Activated CD4-positive, alpha-beta memory T cell treated with anti-CD3 and anti-CD28 coated beads for 36 hours (primary cell): ENCODE measurements around the gene DNAJC6. TPM values are rescaled to one million over a fixed set of nuclear protein-coding genes. Genes with fewer than 3 reads are reported as not detected.

Experiments used
- CTCF ChIA-PET: fragments of 350-600 bp; sonication (Branson Sonifier 250); formaldehyde crosslinking; loops from one replicate; lab custom pipeline; 2021; ENCODE audit warnings: antibody characterized with exemption, inconsistent platforms; lab: Charles Lee
- POLR2A ChIA-PET: fragments of 350-600 bp; sonication (Branson Sonifier 250); formaldehyde crosslinking; loops from one replicate; lab custom pipeline; 2021; ENCODE audit warnings: antibody characterized with exemption; lab: Charles Lee
- DNase-seq: peaks from one replicate; pipeline ENCODE4 v3.0.0-alpha.2; 2020
- H3K27ac Mint-ChIP-seq: one replicate; pipeline ENCODE4 v1.8.0; 2021; ENCODE audit warnings: mixed read lengths
- H3K27me3 Mint-ChIP-seq: one replicate; pipeline ENCODE4 v1.8.0; 2021; ENCODE audit warnings: mixed read lengths
- H3K36me3 Mint-ChIP-seq: one replicate; pipeline ENCODE4 v1.8.0; 2021; ENCODE audit warnings: mixed read lengths
- H3K4me1 Mint-ChIP-seq: one replicate; pipeline ENCODE4 v1.8.0; 2021; ENCODE audit warnings: low read depth, mixed read lengths
- H3K4me3 Mint-ChIP-seq: one replicate; pipeline ENCODE4 v1.8.0; 2021; ENCODE audit warnings: mild to moderate bottlenecking, mixed read lengths
- H3K9me3 Mint-ChIP-seq: one replicate; pipeline ENCODE4 v1.8.0; 2021; ENCODE audit warnings: mixed read lengths
- intact Hi-C: fragments of 100-400 bp; cut with micrococcal nuclease; formaldehyde crosslinking; loops from one replicate; pipeline ENCODE4 v1.15.1; 2023
- total RNA-seq, 2 experiments: library from RNA; stranded (reverse); gene quantifications; one replicate each; pipeline ENCODE4 v1.2.3, GENCODE V29; 2021

DNAJC6 gene
- total RNA-seq, 2 experiments from 2014 or later: 3.2 to 3.9 TPM

- intact Hi-C loops: loop anchor here (1.0 to 10.0 kb wide), 12 partner anchors 26 to 941 kb away; partner anchors contain the start of genes AK4, LEPR and LEPROT
- Mint-ChIP-seq H3K36me3 (no peaks in the 10 kb centered on the region), H3K27me3 (no peaks in the 10 kb centered on the region), H3K27ac (peak overlapping the region; percentile 69), H3K4me3 (no peak overlapping the region), H3K9me3 (no peaks in the 10 kb centered on the region), H3K4me1 (peaks cover 56% of the 10 kb centered on the region)
- DNase-seq: no peak
- POLR2A ChIA-PET: interaction anchor here (0.6 to 2.3 kb wide), 3 partner anchors 26 to 393 kb away, joined by 5 to 18 read pairs (median 10); partner anchors contain the start of genes LEPR and LEPROT
- CTCF ChIA-PET: interaction anchor here (1.0 to 2.1 kb wide), 3 partner anchors 26 to 128 kb away, joined by 3 to 13 read pairs (median 4); partner anchors contain the start of genes LEPR and LEPROT
Measured at GRCh38 chr1:65393928-65394327, 84.6 kb downstream of the DNAJC6 start.

- no peaks in the 10 kb centered on the region for H3K27me3 Mint-ChIP-seq
- peaks cover 5% of the 10 kb centered on the region for H3K36me3 Mint-ChIP-seq
- peak overlapping the region; percentile 59 for H3K27ac Mint-ChIP-seq
- H3K9me3 Mint-ChIP-seq: no peaks in the 10 kb centered on the region
- CTCF ChIA-PET: interaction anchor here (0.6 to 1.5 kb wide), 2 partner anchors 24 to 160 kb away, joined by 3 to 4 read pairs; partner anchors contain the start of genes LEPR and LEPROT
- H3K4me1 Mint-ChIP-seq: peaks cover 49% of the 10 kb centered on the region
- DNase-seq: peak; percentile 27
- H3K4me3 Mint-ChIP-seq: no peak overlapping the region
- intact Hi-C loops: loop anchor here (10.0 kb wide), 5 partner anchors 251 to 939 kb away; partner anchors contain the start of gene AK4
- POLR2A ChIA-PET: no interaction called here
Measured at GRCh38 chr1:65395887-65396612, 86.7 kb downstream of the DNAJC6 start.

GRCh38 chr1:65398083-65398482 is 88.7 kb downstream of the DNAJC6 start:
- Mint-ChIP-seq H3K27ac (no peak overlapping the region), H3K36me3 (peaks cover 5% of the 10 kb centered on the region), H3K27me3 (no peaks in the 10 kb centered on the region), H3K9me3 (no peaks in the 10 kb centered on the region), H3K4me3 (no peak overlapping the region), H3K4me1 (peaks cover 44% of the 10 kb centered on the region)
- POLR2A ChIA-PET: interaction anchor here (0.9 to 1.2 kb wide), 2 partner anchors 19 to 22 kb away, joined by 3 to 6 read pairs; no protein-coding TSS in a partner anchor
- CTCF ChIA-PET: no interaction called here
- DNase-seq: no peak
- intact Hi-C loops: loop anchor here (1.0 to 10.0 kb wide), 6 partner anchors 22 to 937 kb away; partner anchors contain the start of genes AK4, LEPR and LEPROT

GRCh38 chr1:65399003-65399402 is 89.7 kb downstream of the DNAJC6 start:
- Mint-ChIP-seq H3K36me3 (peaks cover 5% of the 10 kb centered on the region), H3K9me3 (no peaks in the 10 kb centered on the region), H3K27me3 (no peaks in the 10 kb centered on the region), H3K4me1 (peaks cover 37% of the 10 kb centered on the region), H3K27ac (no peak overlapping the region), H3K4me3 (no peak overlapping the region)
- ChIA-PET POLR2A (no interaction called here), CTCF (no interaction called here)
- no peak for DNase-seq
- intact Hi-C loops: loop anchor here (10.0 kb wide), 5 partner anchors 254 to 936 kb away; partner anchors contain the start of gene AK4

GRCh38 chr1:65401612-65402011 is 92.3 kb downstream of the DNAJC6 start:
- DNase-seq: no peak
- Mint-ChIP-seq H3K27ac (no peak overlapping the region), H3K36me3 (peaks cover 5% of the 10 kb centered on the region), H3K4me1 (peaks cover 15% of the 10 kb centered on the region), H3K27me3 (no peaks in the 10 kb centered on the region), H3K4me3 (no peak overlapping the region), H3K9me3 (no peaks in the 10 kb centered on the region)
- intact Hi-C loops: no loop called here
- ChIA-PET POLR2A (no interaction called here), CTCF (no interaction called here)

- POLR2A ChIA-PET: no interaction called here
- CTCF ChIA-PET: no interaction called here
- peaks cover 3% of the 10 kb centered on the region for H3K36me3 Mint-ChIP-seq
Measured at GRCh38 chr1:65404941-65405340, 95.6 kb downstream of the DNAJC6 start.

GRCh38 chr1:65407877-65408276 is 98.5 kb downstream of the DNAJC6 start:
- no peak overlapping the region for H3K4me3 Mint-ChIP-seq
- ChIA-PET CTCF (no interaction called here), POLR2A (no interaction called here)
- no peaks in the 10 kb centered on the region for H3K9me3 Mint-ChIP-seq
- no peaks in the 10 kb centered on the region for H3K27me3 Mint-ChIP-seq
- intact Hi-C loops: no loop called here
- H3K4me1 Mint-ChIP-seq: peaks cover 2% of the 10 kb centered on the region
- no peak for DNase-seq
- no peak overlapping the region for H3K27ac Mint-ChIP-seq
- peaks cover 4% of the 10 kb centered on the region for H3K36me3 Mint-ChIP-seq

More at GRCh38 chr1:65404941-65405340, 95.6 kb downstream of the DNAJC6 start:
- Mint-ChIP-seq H3K4me3 (no peak overlapping the region), H3K4me1 (no peaks in the 10 kb centered on the region), H3K9me3 (no peaks in the 10 kb centered on the region), H3K27me3 (no peaks in the 10 kb centered on the region), H3K27ac (no peak overlapping the region)
- intact Hi-C loops: no loop called here
- DNase-seq: no peak

GRCh38 chr1:65409314-65409713 is 100.0 kb downstream of the DNAJC6 start:
- no peaks in the 10 kb centered on the region for H3K27me3 Mint-ChIP-seq
- peaks cover 4% of the 10 kb centered on the region for H3K36me3 Mint-ChIP-seq
- no peak for DNase-seq
- H3K4me3 Mint-ChIP-seq: no peak overlapping the region
- CTCF ChIA-PET: no interaction called here
- H3K27ac Mint-ChIP-seq: no peak overlapping the region
- intact Hi-C loops: no loop called here
- peaks cover 2% of the 10 kb centered on the region for H3K4me1 Mint-ChIP-seq
- H3K9me3 Mint-ChIP-seq: no peaks in the 10 kb centered on the region
- POLR2A ChIA-PET: interaction anchor here (1.4 kb wide), 1 partner anchor 11 kb away, joined by 4 read pairs; the partner anchor contains the start of genes LEPR and LEPROT

- CTCF ChIA-PET: no interaction called here
- no peaks in the 10 kb centered on the region for H3K9me3 Mint-ChIP-seq
- no peak for DNase-seq
- POLR2A ChIA-PET: no interaction called here
- H3K4me1 Mint-ChIP-seq: peaks cover 2% of the 10 kb centered on the region
- H3K27ac Mint-ChIP-seq: no peak overlapping the region
- no peaks in the 10 kb centered on the region for H3K27me3 Mint-ChIP-seq
- H3K4me3 Mint-ChIP-seq: no peak overlapping the region
- intact Hi-C loops: no loop called here
- H3K36me3 Mint-ChIP-seq: peaks cover 4% of the 10 kb centered on the region
Measured at GRCh38 chr1:65409816-65410326, 100.5 kb downstream of the DNAJC6 start.

- Mint-ChIP-seq H3K4me1 (peaks cover 2% of the 10 kb centered on the region), H3K36me3 (peaks cover 4% of the 10 kb centered on the region), H3K9me3 (no peaks in the 10 kb centered on the region), H3K27me3 (no peaks in the 10 kb centered on the region), H3K27ac (no peak overlapping the region), H3K4me3 (no peak overlapping the region)
- ChIA-PET POLR2A (no interaction called here), CTCF (no interaction called here)
- intact Hi-C loops: no loop called here
- DNase-seq: no peak
Measured at GRCh38 chr1:65412256-65412983, 103.1 kb downstream of the DNAJC6 start.

- Mint-ChIP-seq H3K4me3 (no peak overlapping the region), H3K27ac (no peak overlapping the region), H3K9me3 (no peaks in the 10 kb centered on the region), H3K4me1 (peaks cover 2% of the 10 kb centered on the region), H3K36me3 (peaks cover 4% of the 10 kb centered on the region), H3K27me3 (no peaks in the 10 kb centered on the region)
- intact Hi-C loops: no loop called here
- DNase-seq: no peak
- CTCF ChIA-PET: no interaction called here
- POLR2A ChIA-PET: no interaction called here
Measured at GRCh38 chr1:65412984-65413375, 103.6 kb downstream of the DNAJC6 start.

GRCh38 chr1:65414538-65414937 is 105.2 kb downstream of the DNAJC6 start:
- no peaks in the 10 kb centered on the region for H3K27me3 Mint-ChIP-seq
- ChIA-PET CTCF (no interaction called here), POLR2A (no interaction called here)
- peaks cover 9% of the 10 kb centered on the region for H3K4me1 Mint-ChIP-seq
- no peak overlapping the region for H3K27ac Mint-ChIP-seq
- H3K9me3 Mint-ChIP-seq: no peaks in the 10 kb centered on the region
- H3K36me3 Mint-ChIP-seq: peaks cover 4% of the 10 kb centered on the region
- no peak overlapping the region for H3K4me3 Mint-ChIP-seq
- DNase-seq: no peak
- intact Hi-C loops: no loop called here
